Measurements from ENCODE around the gene FHOD3. TPM values are rescaled to one million over a fixed set of nuclear protein-coding genes. Genes with fewer than 3 reads are reported as not detected.

Gene FHOD3
- total RNA-seq, 1 experiment from 2014 or later = 5.0 TPM

DNA sequence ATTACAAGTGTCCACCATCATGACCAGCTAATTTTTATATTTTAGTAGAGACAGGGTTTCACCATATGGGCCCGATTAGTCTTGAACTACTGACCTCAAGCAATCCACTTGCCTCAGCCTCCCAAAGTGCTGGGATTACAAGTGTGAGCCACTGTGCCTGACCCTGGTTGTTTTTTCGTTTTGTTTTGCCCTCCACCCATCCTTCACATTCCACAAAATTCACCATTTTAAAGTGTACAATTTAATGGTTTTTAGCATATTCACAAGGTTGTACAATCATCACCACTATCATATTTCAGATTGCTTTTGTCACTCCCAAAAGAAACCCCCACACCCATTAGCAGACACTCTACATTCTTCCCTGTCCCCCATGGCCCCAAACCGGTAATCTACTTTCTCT, 316.3 kb downstream of the FHOD3 start:
- DNase-seq (ENCODE audit: unreplicated experiment) = no peak
- ChIA-PET CTCF (interaction anchor here (0.9 to 1.0 kb wide), 2 partner anchors 10 to 42 kb away, joined by 3 read pairs; no protein-coding TSS in a partner anchor), POLR2A (interaction anchor here (0.5 kb wide), 1 partner anchor 15 kb away, joined by 3 read pairs; no protein-coding TSS in a partner anchor)
- Mint-ChIP-seq H3K27ac (ENCODE audit: low read depth, unreplicated experiment) (no peak overlapping the region), H3K4me1 (ENCODE audit: insufficient read depth, unreplicated experiment) (peaks cover 5% of the 10 kb centered on the region), H3K27me3 (ENCODE audit: insufficient read depth, unreplicated experiment) (no peaks in the 10 kb centered on the region), H3K36me3 (ENCODE audit: insufficient read depth, unreplicated experiment) (peaks cover 6% of the 10 kb centered on the region), H3K4me3 (ENCODE audit: unreplicated experiment) (no peak overlapping the region), H3K9me3 (ENCODE audit: unreplicated experiment) (no peaks in the 10 kb centered on the region)
- intact Hi-C loops (cut with micrococcal nuclease) = no loop called here
- TF ChIP-seq, protein P1, sequence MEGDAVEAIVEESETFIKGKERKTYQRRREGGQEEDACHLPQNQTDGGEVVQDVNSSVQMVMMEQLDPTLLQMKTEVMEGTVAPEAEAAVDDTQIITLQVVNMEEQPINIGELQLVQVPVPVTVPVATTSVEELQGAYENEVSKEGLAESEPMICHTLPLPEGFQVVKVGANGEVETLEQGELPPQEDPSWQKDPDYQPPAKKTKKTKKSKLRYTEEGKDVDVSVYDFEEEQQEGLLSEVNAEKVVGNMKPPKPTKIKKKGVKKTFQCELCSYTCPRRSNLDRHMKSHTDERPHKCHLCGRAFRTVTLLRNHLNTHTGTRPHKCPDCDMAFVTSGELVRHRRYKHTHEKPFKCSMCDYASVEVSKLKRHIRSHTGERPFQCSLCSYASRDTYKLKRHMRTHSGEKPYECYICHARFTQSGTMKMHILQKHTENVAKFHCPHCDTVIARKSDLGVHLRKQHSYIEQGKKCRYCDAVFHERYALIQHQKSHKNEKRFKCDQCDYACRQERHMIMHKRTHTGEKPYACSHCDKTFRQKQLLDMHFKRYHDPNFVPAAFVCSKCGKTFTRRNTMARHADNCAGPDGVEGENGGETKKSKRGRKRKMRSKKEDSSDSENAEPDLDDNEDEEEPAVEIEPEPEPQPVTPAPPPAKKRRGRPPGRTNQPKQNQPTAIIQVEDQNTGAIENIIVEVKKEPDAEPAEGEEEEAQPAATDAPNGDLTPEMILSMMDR (IDR thresholded peaks at IDR 0.05; ENCODE audit: unreplicated experiment) = no peak
- BruUV-seq (replicated peaks) = no TSS peak

DNA sequence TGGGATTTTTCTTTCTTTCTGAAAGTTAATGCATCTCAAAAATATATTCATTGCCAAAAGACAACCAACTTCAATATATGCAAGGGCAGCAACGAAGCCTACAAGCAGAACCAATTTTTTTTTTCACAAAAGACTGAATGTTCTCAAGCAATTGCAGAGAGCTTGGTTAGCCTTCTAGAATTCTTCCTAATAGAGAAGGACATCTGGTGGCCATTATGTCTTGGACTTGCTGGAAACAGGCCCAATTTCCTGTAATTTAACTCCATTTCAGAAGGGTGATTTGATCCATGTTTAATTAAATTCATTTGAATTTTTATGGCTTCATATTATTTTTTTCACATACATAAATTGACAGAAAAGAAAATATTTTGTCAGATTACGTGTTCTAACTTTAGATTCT, 323.3 kb downstream of the FHOD3 start:
- Mint-ChIP-seq H3K27me3 (ENCODE audit: insufficient read depth, unreplicated experiment) (no peaks in the 10 kb centered on the region), H3K4me3 (ENCODE audit: unreplicated experiment) (no peak overlapping the region), H3K9me3 (ENCODE audit: unreplicated experiment) (no peaks in the 10 kb centered on the region), H3K27ac (ENCODE audit: low read depth, unreplicated experiment) (no peak overlapping the region), H3K4me1 (ENCODE audit: insufficient read depth, unreplicated experiment) (peaks cover 5% of the 10 kb centered on the region), H3K36me3 (ENCODE audit: insufficient read depth, unreplicated experiment) (peaks cover 8% of the 10 kb centered on the region)
- DNase-seq (ENCODE audit: unreplicated experiment) = no peak
- intact Hi-C loops (cut with micrococcal nuclease) = no loop called here
- CTCF ChIA-PET = no interaction called here
- TF ChIP-seq, protein P1 (IDR thresholded peaks at IDR 0.05; ENCODE audit: unreplicated experiment) = no peak
- no TSS peak for BruUV-seq (replicated peaks)
- POLR2A ChIA-PET = no interaction called here

DNA sequence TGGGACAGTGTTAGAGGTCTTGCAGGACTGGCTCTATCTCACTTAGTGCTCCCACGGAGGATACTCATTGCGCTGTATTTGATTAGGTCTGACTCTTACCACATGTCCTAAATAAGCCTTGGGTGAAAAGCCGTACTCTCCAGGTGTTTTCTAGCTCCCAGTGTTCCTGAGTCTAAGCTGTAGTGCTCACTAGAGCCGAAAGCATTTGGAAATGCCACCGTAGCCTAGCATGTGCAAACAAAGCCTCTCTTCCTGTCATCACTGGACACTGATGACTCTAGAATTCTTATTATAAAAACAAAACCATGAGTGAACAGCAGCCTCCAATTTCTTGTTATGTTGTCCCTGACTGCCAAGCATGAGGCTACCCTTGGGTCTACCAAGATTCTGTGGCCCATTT, 325.1 kb downstream of the FHOD3 start:
- H3K4me1 Mint-ChIP-seq (ENCODE audit: insufficient read depth, unreplicated experiment) = no peaks in the 10 kb centered on the region
- intact Hi-C loops (cut with micrococcal nuclease) = no loop called here
- POLR2A ChIA-PET = interaction anchor here (0.6 kb wide), 1 partner anchor 752 kb away, joined by 3 read pairs; no protein-coding TSS in a partner anchor
- H3K4me3 Mint-ChIP-seq (ENCODE audit: unreplicated experiment) = no peak overlapping the region
- CTCF ChIA-PET = interaction anchor here (0.6 kb wide), 1 partner anchor 57 kb away, joined by 6 read pairs; no protein-coding TSS in a partner anchor
- H3K9me3 Mint-ChIP-seq (ENCODE audit: unreplicated experiment) = no peaks in the 10 kb centered on the region
- peaks cover 8% of the 10 kb centered on the region for H3K36me3 Mint-ChIP-seq (ENCODE audit: insufficient read depth, unreplicated experiment)
- H3K27me3 Mint-ChIP-seq (ENCODE audit: insufficient read depth, unreplicated experiment) = no peaks in the 10 kb centered on the region
- no peak for DNase-seq (ENCODE audit: unreplicated experiment)
- H3K27ac Mint-ChIP-seq (ENCODE audit: low read depth, unreplicated experiment) = no peak overlapping the region
- no TSS peak for BruUV-seq (replicated peaks)
- TF ChIP-seq, protein P1 (IDR thresholded peaks at IDR 0.05; ENCODE audit: unreplicated experiment) = no peak

DNA sequence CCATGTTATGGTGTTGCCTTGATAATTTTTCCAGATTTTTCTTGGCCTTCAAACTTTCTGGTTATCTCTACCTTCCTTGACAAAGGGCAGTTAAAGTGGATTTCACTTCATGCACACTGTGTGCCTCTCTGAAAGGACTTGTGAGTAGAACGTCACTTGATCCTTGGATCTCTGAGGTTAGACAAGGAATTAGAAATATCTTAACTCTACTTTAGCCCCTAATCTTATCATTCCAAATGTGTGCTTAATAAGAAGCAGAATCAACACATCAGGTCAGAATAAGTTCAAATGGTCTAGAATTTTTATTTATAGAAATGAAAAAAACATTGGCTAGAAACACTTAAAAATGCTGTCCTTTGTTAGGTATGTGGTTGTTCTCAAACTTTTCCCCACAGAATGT, 325.6 kb downstream of the FHOD3 start:
- intact Hi-C loops (cut with micrococcal nuclease) = no loop called here
- CTCF ChIA-PET = interaction anchor here (0.6 kb wide), 2 partner anchors 9 to 513 kb away, joined by 3 to 4 read pairs; no protein-coding TSS in a partner anchor
- peaks cover 8% of the 10 kb centered on the region for H3K36me3 Mint-ChIP-seq (ENCODE audit: insufficient read depth, unreplicated experiment)
- no TSS peak for BruUV-seq (replicated peaks)
- H3K4me3 Mint-ChIP-seq (ENCODE audit: unreplicated experiment) = no peak overlapping the region
- DNase-seq (ENCODE audit: unreplicated experiment) = no peak
- no peak overlapping the region for H3K27ac Mint-ChIP-seq (ENCODE audit: low read depth, unreplicated experiment)
- H3K9me3 Mint-ChIP-seq (ENCODE audit: unreplicated experiment) = no peaks in the 10 kb centered on the region
- TF ChIP-seq, protein P1 (IDR thresholded peaks at IDR 0.05; ENCODE audit: unreplicated experiment) = no peak
- POLR2A ChIA-PET = interaction anchor here (0.6 kb wide), 1 partner anchor 752 kb away, joined by 3 read pairs; no protein-coding TSS in a partner anchor
- H3K27me3 Mint-ChIP-seq (ENCODE audit: insufficient read depth, unreplicated experiment) = no peaks in the 10 kb centered on the region
- no peaks in the 10 kb centered on the region for H3K4me1 Mint-ChIP-seq (ENCODE audit: insufficient read depth, unreplicated experiment)
